Measurements from ENCODE around the gene KIRREL3. TPM values are rescaled to one million over a fixed set of nuclear protein-coding genes. Genes with fewer than 3 reads are reported as not detected.

KIRREL3 gene
- total and polyA plus RNA-seq, 2 experiments from 2014 or later = 16.1 to 35.6 TPM

DNA sequence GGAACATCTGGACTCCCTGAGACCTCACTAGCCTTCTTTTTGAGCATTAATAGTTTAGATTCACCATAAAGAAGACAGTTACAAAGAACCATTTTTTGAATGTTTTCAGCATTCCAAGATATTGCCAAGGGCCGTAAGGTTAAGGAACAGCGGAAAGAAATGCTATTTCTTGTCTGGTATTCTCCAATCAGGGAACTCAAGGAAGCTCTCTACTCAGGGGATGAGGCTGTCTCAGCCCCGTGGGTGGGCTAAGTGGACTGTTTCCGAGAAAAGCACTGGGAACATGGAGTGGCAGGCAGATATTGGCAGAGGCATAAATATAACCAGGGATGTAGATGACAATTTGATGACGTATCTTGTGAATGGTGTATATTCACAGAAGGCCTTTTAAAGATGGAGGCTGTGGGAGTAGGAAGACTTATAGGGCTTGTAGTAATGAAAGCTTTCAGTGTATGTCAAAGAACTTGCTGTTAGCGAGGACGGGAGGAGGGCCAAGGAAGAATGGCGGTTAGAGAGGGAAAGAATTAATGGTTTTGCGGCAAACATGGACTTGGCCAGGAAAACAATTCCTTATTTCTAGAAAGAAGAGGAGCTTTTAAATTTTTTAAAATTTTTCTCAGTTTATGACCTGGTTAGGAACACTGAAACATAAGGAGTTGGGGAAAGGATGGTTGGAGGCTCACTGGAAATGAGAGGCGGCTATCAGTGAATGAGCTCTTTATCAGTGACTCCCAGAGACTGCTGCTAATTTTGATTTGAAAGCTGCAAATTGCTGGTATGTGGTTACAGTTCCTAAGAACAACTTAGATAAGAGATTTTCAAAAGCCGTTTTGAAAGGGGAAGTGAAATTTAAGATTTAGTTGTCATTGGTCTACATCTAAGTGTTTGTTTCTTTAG lies 580.5 kb downstream of the KIRREL3 start:
- in situ Hi-C loops (cut with MboI) = no loop called here
- Histone ChIP-seq H3K9ac (no peak overlapping the region), H3K9me3 (ENCODE audit: low read depth) (no peaks in the 10 kb centered on the region), H4K20me1 (ENCODE audit: insufficient read depth) (no peaks in the 10 kb centered on the region), H3K4me1 (ENCODE audit: insufficient read depth) (peaks cover 13% of the 10 kb centered on the region), H3K9me2 (ENCODE audit: insufficient read depth) (no peaks in the 10 kb centered on the region), H3K36me3 (ENCODE audit: low read depth) (no peaks in the 10 kb centered on the region), H3K4me2 (ENCODE audit: unreplicated experiment) (no peak overlapping the region), H2AFZ (no peak overlapping the region), H3K27ac (no peak overlapping the region), H3K79me2 (ENCODE audit: insufficient read depth) (no peaks in the 10 kb centered on the region), H3F3A (ENCODE audit: insufficient read depth) (0 out of 2 replicates have a peak, but pooled peaks cover 5% of the 10 kb centered on the region), H3K4me3 (no peak overlapping the region), H3K27me3 (replicated peaks; ENCODE audit: insufficient read depth) (no peaks in the 10 kb centered on the region)
- DNase-seq = no peak
- no peak for TF ChIP-seq EZH2 (IDR thresholded peaks at IDR 0.05; ENCODE audit: insufficient read depth, poor library complexity, severe bottlenecking)
- no peak for TF ChIP-seq EZH2phosphoT487 (IDR thresholded peaks at IDR 0.05; ENCODE audit: insufficient read depth, low read depth)
- WGBS, 2 experiments (ENCODE audit: low coverage in 1 of 2, low lambda C conversion rate in 2 of 2, missing lambda C conversion rate in 2 of 2) = 83 to 84% methylated on average over 11 of the region's 11 CpGs

DNA sequence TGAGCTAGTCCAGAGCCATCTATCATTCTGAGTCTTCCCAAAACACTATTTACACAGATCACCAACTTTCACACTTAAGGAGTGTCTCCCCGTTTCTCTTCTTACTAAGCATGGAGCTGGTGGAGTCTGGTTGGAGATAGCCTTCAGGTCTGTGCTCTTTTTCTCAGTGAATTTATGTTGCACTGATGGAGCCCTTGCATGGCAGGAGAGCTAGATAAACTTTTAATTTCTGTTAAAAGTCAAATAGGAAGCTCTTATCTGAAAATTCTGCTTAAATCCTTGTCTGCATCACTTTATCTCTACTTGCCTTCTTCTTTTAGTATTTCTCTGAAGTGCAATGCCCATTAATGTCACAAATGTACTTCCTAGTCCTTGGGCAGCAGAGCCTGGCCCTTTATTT lies 581.7 kb downstream of the KIRREL3 start:
- DNase-seq = no peak
- Histone ChIP-seq H2AFZ (no peak overlapping the region), H3K27me3 (replicated peaks; ENCODE audit: insufficient read depth) (no peaks in the 10 kb centered on the region), H4K20me1 (ENCODE audit: insufficient read depth) (no peaks in the 10 kb centered on the region), H3K79me2 (ENCODE audit: insufficient read depth) (no peaks in the 10 kb centered on the region), H3K27ac (no peak overlapping the region), H3K9me3 (ENCODE audit: low read depth) (no peaks in the 10 kb centered on the region), H3K4me3 (no peak overlapping the region), H3K9ac (no peak overlapping the region), H3K9me2 (ENCODE audit: insufficient read depth) (no peaks in the 10 kb centered on the region), H3K4me2 (ENCODE audit: unreplicated experiment) (no peak overlapping the region), H3F3A (ENCODE audit: insufficient read depth) (0 out of 2 replicates have a peak, but pooled peaks cover 5% of the 10 kb centered on the region), H3K36me3 (ENCODE audit: low read depth) (no peaks in the 10 kb centered on the region), H3K4me1 (ENCODE audit: insufficient read depth) (peaks cover 14% of the 10 kb centered on the region)
- WGBS, 2 experiments (ENCODE audit: low coverage in 1 of 2, low lambda C conversion rate in 2 of 2, missing lambda C conversion rate in 2 of 2) = 0% methylated on average over 1 of the region's 1 CpG
- TF ChIP-seq EZH2 (IDR thresholded peaks at IDR 0.05; ENCODE audit: insufficient read depth, poor library complexity, severe bottlenecking) (no peak), EZH2phosphoT487 (IDR thresholded peaks at IDR 0.05; ENCODE audit: insufficient read depth, low read depth) (no peak)
- in situ Hi-C loops (cut with MboI) = no loop called here

DNA sequence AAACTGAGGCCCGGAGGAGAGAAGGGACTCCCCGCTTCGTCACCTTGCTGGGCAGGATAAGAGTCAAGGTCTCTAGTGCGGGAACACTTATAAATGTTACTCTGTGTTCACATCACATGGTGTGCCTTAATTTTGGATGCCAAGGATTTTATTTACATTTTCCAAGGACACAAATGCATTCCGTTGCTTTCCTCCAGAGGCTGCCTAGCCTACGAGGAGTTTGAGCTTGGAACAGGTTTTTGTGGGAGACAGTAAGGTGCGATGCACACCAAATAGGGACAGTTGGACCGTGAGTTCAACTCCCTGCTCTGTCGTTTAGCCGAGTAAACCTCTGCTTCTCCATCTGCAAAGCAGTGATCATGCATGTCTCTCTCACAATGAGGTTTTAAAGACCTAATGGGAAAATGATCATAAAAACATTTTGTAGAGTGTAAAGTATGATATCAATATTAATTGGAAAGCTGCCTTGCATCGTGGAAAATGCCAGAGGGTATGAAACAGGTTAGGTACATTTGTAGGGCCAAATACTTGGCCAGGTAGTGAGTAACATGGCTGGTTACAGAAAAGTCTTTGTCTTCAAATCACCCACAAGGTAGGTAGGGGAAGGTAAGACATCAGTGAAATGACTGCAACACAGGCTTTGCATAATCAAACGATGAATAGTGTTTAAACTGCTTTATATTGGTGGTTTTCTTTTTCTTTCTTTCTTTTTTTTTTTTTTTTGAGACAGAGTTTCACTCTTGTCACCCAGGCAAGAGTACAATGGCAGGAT lies 583.3 kb downstream of the KIRREL3 start:
- H3K27ac ChIP-seq = peak overlapping the region; percentile 25; the same call in 1 of the 2 replicates
- H3K9me3 ChIP-seq (ENCODE audit: low read depth) = no peaks in the 10 kb centered on the region
- 0 out of 2 replicates have a peak, but pooled peaks cover 5% of the 10 kb centered on the region for H3F3A ChIP-seq (ENCODE audit: insufficient read depth)
- TF ChIP-seq EZH2 (IDR thresholded peaks at IDR 0.05; ENCODE audit: insufficient read depth, poor library complexity, severe bottlenecking) = no peak
- no peak for TF ChIP-seq EZH2phosphoT487 (IDR thresholded peaks at IDR 0.05; ENCODE audit: insufficient read depth, low read depth)
- H2AFZ ChIP-seq = peak overlapping the region; percentile 80
- peak overlapping the region; percentile 66 for H3K4me3 ChIP-seq
- H4K20me1 ChIP-seq (ENCODE audit: insufficient read depth) = no peaks in the 10 kb centered on the region
- 0 out of 2 replicates have a peak, but pooled peaks cover 4% of the 10 kb centered on the region for H3K79me2 ChIP-seq (ENCODE audit: insufficient read depth)
- H3K27me3 ChIP-seq (replicated peaks; ENCODE audit: insufficient read depth) = no peaks in the 10 kb centered on the region
- peaks cover 14% of the 10 kb centered on the region for H3K4me1 ChIP-seq (ENCODE audit: insufficient read depth)
- no peak for DNase-seq
- WGBS, 2 experiments (ENCODE audit: low coverage in 1 of 2, low lambda C conversion rate in 2 of 2, missing lambda C conversion rate in 2 of 2) = 77 to 82% methylated on average over 12 of the region's 12 CpGs
- no peaks in the 10 kb centered on the region for H3K9me2 ChIP-seq (ENCODE audit: insufficient read depth)
- no peaks in the 10 kb centered on the region; the same call in 1 of the 2 replicates for H3K36me3 ChIP-seq (ENCODE audit: low read depth)
- peak overlapping the region; percentile 77 for H3K4me2 ChIP-seq (ENCODE audit: unreplicated experiment)
- in situ Hi-C loops (cut with MboI) = no loop called here
- H3K9ac ChIP-seq = peak overlapping the region; percentile 81

DNA sequence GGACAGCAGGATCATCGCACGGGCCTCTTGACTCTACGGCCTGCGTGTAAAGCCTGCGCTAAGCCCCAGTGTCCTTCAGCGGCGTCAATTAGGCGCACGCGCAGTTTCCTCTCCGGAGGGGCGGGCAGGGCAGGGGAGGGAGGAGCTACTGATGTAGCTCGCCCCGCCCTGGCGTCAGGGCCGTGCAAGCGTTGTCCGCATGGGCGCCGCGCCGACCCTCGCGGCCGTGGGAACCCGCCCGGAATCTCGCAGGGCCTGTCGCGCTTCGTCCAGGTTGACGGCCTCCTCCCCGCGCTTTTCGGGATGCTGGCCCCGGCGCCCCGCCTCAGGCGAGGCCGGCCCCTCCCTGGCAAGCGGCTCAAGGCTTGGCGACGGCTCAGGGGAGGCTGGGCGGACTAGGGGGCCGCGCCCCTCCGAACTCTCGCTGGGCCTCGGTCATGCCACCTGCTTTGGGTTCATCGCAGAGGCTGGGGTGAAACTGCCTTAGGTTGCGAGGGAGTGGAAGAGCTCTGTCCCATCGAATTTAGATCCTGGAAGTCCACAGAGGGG lies 584.0 kb downstream of the KIRREL3 start:
- H3K27ac ChIP-seq = peak overlapping the region; percentile 25; the same call in 1 of the 2 replicates
- DNase-seq = peak; percentile 95
- 0 out of 2 replicates have a peak, but pooled peaks cover 4% of the 10 kb centered on the region for H3K79me2 ChIP-seq (ENCODE audit: insufficient read depth)
- H2AFZ ChIP-seq = peak overlapping the region; percentile 80
- H3F3A ChIP-seq (ENCODE audit: insufficient read depth) = 0 out of 2 replicates have a peak, but pooled peaks cover 5% of the 10 kb centered on the region
- no peaks in the 10 kb centered on the region for H3K9me3 ChIP-seq (ENCODE audit: low read depth)
- no peaks in the 10 kb centered on the region; the same call in 1 of the 2 replicates for H3K36me3 ChIP-seq (ENCODE audit: low read depth)
- H3K4me1 ChIP-seq (ENCODE audit: insufficient read depth) = peaks cover 14% of the 10 kb centered on the region
- 14 to 15% methylated on average over 27 to 32 of the region's 52 CpGs for WGBS, 2 experiments (ENCODE audit: low coverage in 1 of 2, low lambda C conversion rate in 2 of 2, missing lambda C conversion rate in 2 of 2)
- TF ChIP-seq EZH2phosphoT487 (IDR thresholded peaks at IDR 0.05; ENCODE audit: insufficient read depth, low read depth) = no peak
- TF ChIP-seq EZH2 (IDR thresholded peaks at IDR 0.05; ENCODE audit: insufficient read depth, poor library complexity, severe bottlenecking) = no peak
- H3K27me3 ChIP-seq (replicated peaks; ENCODE audit: insufficient read depth) = no peaks in the 10 kb centered on the region
- peak overlapping the region; percentile 77 for H3K4me2 ChIP-seq (ENCODE audit: unreplicated experiment)
- H3K9ac ChIP-seq = peak overlapping the region; percentile 81
- H3K9me2 ChIP-seq (ENCODE audit: insufficient read depth) = no peaks in the 10 kb centered on the region
- in situ Hi-C loops (cut with MboI) = no loop called here
- H3K4me3 ChIP-seq = peak overlapping the region; percentile 66
- H4K20me1 ChIP-seq (ENCODE audit: insufficient read depth) = no peaks in the 10 kb centered on the region
